Measurements from ENCODE around the gene NCOA3.

The NCOA3 gene

DNA sequence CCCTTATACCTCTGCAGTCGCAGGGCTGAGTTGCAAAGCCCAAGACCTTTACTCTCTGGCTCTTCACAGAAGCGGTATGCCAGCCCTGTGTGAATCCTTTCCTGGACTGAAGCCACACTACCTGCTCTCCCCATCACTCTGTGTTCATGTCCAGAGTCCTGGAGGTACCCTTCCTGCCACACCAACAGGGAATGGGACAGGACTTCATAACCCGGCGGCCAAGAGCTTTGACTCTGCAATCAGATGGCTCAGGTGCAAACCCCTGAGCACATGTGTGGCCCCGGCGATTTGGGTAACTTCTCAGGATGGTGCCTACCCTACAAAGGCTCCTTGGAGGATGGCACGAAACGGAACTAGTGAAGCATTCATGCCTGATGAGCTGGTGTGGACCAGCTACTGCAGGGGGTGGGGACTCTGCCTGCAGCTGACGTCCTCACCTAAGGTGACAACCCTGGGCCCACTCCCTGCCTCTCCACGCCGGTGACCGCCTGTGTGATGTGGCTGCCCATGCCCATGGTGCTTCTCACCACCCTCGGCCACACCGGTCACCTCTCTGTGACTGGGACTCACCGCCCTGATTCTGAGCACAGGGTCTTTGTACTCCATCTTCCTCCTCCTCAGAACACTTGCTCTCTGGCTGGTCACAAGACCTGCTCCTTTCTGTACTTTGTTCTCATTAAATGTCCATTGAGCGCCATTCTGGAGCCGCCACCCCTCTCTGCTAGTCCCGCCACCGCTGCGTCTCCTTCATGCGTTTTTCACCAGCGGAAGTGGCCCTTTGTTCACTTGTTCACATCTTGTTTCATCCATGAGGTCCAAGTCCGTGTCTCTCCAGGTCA, 166.8 kb downstream of the NCOA3 start:
- no peak for DNase-seq

DNA sequence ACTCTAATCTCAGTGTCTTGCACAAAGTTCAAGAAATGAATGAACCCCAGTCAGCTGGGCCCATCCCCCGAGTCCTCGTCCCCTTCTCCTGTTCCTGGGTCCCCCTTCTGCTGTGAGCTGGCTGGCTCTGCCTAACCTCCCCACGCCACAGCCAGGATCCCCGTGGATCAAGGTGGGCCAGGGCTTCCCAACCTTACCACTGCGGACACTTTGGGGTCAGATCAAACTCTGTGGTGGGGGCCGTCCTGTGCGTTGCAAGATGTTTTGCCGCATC, 167.4 kb downstream of the NCOA3 start:
- DNase-seq, result no peak

DNA sequence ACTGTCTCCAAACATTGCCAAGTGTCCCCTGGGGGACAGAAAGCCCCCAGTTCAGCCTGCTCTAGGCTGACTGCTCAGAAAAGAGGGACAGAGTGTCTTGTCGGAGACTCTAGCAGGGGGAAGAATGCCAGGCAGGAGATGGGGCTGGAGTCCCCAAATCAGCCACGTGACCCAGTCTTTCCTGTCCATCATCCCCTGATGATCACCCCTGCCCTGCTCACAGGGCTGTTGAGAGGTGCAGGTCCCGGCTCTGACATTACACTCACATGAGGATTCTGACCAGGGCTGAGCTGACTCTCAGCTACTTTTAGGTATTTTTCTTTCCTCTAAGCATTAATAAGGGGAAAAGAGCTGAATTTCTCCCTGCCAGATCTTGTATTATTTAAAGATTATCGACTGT, 167.8 kb downstream of the NCOA3 start:
- no peak for DNase-seq

DNA sequence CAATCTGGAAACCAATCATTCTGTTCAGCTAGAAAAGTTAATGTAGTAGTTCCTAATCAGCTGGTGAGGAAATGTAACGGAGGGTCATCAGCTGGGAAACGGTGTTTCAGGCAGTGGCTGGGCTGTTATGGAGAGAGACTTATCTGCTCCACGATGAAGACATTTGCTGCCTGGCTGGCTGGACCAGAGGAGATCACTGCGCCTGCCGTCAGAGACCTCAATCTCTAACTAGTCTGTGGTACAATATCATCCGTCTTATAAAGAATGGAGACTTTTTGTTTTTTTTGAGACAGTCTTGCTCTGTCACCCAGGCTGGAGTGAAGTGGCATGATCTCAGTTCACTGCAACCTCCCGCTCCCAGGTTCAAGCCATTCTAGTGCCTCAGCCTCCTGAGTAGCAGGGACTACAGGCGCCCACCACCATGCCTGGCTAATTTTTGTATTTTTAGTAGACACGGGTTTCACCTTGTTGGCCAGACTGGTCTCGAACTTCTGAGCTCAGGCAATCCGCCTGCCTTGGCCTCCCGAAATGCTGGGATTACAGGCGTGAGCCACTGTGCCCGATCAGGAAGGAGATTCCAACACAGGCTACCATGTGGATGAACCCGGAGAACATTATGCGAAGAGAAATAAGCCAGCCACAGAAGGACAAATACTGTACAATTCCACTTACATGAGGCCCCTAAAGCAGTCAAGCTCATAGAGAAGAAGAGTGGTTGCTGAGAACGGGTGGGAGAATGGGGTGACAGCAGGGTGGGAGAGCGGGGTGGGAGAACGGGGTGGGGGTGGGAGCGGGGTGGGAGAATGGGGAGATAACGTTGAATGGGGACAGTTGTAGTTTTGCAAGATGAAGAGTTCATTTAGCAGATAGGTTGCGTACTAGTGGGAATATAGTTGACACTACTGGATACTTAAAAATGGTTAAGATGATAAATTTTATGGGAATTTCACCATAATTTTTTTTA, 168.5 kb downstream of the NCOA3 start:
- no peak for DNase-seq

DNA sequence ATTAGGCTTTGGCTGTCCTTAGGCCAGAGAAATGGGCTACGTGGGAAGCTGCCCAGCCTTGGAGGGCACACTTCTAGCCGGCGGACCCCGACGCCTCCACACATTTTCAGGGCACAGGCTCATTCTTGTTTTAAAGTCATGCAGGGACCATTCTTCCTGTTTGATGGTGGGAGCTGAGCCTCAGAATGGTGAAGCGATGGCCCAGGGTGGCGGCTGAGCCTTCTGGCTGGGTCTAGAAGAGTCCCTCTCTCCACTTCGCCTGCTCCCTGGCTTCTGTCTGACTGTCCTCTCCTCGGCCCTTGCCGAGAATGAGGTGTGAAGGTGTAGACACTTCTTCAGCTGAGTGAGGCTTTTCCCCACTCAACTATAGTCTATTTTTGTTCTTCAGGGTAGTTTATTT, 169.2 kb downstream of the NCOA3 start:
- no peak for DNase-seq

GRCh38 chr20:47672166-47672565, 170.5 kb downstream of the NCOA3 start:
- DNase-seq, result no peak

- DNase-seq, result no peak
Observed at GRCh38 chr20:47672886-47673670, 171.4 kb downstream of the NCOA3 start.

DNA sequence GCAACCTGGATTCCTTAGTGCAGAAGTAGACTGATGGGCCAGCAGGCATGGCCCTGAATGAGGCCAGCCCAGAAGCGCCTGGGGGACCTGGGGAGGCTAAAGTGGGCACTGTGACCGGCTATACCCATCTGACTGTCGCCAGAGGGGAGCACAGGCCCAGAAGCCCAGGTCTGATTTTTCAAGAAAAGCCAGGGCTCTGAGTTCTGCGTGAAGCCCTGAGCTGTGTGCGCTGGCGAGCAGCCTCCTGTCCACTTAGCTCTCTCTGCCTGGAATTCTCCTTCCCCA, 171.9 kb downstream of the NCOA3 start:
- no peak for DNase-seq

- DNase-seq, result no peak
Observed at GRCh38 chr20:47674145-47674544, 172.5 kb downstream of the NCOA3 start.

DNA sequence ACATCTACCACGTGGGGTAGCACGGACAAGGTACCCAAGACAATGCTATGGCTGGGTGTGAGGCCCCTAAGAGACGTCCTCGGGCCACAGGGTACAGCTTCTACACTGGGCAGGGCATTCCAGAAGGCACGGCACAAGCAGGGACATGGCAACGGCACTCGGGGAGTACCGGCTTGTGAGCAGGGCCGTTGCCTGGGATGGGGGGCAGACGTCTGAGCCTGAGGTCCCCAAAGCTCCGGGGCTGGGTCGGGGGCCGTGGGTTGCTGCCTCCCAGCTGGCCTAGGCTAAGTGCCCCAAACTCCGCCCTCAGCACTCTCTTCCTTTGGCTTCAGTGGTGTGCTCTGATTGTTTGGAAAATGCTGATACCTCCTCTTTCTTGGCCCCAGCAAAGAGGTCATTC, 173.0 kb downstream of the NCOA3 start:
- no peak for DNase-seq

DNA sequence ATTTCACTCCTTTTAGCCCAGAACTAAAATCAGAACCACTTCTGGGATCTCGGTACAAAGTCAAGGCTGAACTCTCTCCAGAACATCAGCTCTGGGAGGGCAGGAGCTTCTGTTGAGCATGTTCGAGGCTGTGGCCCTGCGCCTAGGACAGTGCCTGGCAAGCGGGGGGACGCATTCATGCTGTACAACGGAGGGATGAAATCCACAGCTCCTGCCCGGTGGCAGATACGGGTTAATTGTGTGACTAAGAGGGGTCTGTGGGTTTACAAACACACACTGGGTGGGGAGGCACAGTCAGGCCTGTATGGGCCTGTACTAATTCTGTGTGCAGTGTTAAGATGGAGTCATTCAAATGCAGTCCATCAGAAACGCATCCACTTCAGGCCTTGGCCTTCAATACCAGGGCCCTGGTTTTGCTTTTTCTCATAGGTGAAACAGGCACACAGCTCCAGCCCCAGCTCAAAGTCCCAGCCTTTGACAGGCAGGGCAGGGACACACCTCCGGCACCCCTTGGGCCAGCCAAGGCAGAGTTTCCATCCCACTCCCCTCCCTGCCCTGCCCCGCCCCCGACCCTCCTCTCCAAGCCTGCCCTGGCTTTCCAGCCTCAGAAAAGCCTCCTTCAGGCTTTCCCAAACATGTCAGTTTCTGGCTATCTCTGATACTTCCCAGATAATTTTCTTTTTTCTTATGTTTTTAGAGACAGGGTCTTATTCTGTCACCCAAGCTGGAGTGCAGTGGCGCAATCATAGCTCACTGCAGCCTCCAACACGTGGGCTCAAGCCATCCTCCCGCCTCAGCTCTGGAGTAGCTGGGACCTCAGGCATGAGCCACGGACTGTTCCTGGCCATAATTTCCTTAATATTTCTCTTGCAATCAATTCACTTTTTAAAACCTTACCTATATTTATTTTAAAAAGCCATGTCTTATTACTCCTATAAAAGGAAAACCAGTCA, 173.8 kb downstream of the NCOA3 start:
- DNase-seq, result no peak

DNA sequence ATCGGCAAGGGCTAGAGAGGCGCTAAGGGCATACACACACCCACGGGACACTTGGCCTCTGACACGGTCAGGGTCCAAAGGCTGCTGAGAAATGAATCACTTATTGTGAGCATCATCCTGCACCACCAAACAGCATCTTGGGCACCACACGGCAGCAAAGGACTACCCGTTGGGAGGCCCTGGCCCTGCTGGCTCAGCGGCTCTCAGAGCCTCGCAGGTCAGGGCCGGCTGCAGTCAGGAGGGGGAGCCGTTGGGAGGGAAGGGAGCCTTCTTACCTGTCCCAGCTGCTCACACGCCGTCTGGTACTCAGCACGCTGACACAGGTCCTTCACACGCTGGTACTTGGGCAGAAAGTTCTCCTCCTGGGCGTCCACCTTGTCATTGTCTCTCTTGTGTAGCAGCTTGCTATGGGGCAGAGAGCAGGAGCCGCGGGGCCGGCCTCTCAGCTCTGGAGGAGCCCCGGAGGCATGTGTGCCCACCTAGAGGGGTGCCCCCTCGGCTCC, 174.6 kb downstream of the NCOA3 start:
- DNase-seq, result no peak

GRCh38 chr20:47676912-47677634, 175.4 kb downstream of the NCOA3 start:
- no peak for DNase-seq

DNA sequence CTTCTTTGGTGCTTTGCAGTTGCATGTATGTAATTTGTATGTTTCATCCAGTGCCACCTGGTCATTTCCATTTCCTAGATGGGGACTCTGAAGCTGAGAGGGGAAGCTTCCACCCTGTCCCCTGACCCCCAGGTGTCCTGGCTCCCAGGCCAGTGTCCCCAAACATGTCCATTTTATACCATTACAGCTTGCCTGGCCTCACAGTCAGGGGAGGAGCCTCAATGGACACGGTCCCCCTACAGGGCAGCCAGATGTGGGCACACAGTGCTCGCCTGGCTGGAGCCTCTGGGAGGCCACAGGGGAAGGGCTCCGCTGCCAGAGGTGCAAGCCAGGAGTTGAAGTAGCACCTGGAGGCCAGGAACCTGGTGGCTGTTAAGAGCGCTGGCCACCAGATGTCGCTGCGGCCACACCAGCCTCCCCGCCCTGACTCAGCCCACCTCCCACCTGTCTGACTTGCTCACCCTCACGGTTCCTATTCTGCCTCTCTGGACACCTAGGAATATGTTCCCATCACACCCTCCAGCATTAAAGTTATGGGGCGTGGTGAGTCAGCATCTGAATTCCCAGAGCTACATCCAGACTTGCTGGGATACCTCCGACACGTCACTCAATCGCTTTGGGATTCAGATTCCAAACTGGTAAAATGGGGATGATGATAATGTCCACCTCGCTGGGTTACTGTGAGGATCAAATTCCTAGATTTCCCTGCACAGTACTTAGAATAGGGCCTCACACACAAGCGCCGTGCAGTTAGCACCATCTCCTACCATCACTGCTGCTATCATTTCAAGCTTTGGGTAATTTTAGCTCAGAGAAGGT, 176.2 kb downstream of the NCOA3 start:
- peak; percentile 28 for DNase-seq

DNA sequence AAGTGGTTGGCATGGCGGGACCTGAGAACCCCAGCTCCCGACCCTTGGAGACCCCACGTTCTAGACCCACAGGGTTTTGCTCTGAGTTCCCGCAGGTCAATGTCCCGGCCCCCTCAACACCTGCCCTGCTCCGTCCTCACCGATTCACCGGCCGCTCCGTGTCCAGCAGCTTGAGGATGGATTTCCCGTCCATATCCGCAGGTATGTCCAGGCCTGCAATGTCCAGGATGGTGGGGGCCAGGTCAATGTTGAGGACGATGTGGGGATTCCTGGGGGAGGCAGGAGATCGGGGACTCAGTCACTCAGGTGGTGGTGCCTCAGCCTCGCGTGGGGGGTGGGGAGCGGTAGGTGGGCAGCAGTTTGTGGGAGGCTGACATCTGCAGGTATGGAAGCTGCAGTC, 176.8 kb downstream of the NCOA3 start:
- DNase-seq, result no peak

DNA sequence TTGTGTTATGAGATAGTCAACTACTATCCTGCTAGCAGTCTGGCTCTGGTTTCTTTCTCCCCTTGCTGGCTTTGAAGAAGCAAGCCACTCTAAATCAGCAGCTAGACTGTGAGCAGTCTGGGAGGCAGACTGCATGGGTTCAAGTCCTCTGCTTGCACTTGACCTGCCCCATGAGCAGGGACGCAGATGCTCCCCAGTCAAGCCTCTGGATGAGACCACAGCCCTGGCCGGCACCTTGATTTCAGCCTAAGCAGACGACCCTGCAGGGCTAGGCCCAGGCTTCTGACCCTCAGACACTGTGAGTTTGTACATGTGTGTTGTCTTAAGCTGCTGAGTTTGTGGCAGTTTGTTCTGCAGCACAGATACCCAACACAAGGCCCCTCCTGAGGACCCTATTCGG, 177.8 kb downstream of the NCOA3 start:
- no peak for DNase-seq

GRCh38 chr20:47680804-47681529, 179.3 kb downstream of the NCOA3 start:
- DNase-seq, result no peak

DNA sequence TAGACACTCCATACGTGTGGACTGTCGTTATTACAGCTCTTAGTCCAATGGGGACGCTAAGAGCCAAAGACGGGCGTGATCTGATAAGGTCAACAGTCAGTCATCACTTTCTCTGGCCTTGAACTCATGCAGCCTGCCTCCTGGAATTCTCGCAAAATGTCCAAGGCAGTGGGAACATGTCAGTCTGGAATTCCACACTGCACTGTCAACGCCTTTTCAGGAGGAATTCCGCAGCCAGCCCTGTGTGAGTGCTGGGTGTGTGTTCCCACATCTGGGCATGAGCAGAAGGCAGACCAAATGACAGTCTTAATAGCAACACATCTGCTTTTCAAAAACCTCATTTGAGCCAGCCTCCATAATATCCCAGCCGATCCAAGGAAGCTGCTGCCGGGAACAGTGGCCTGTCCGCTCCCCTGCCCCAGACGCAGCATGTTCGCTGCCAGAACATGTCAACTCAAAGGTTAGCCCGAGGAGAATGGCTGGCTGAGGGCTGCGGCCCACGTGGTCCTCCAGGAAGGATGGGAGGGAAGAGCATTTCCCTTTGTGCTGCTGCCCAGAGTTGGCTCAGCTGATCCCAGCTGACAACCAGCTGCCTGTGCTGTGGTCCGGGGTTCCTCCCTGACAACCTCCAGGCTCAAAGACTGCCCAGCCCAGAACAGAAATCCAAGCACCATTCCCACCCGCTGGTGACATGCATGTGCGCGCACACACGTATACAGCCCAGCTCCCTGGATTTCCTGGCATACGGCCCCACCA, 180.5 kb downstream of the NCOA3 start:
- DNase-seq, result no peak

GRCh38 chr20:47682916-47683315, 181.2 kb downstream of the NCOA3 start:
- DNase-seq, result no peak

All from effector CD4-positive, alpha-beta T cell (primary cell).